Brain microvascular endothelial cell (primary cell): ENCODE data around the gene TNFAIP8L3.

Source experiments
- DNase-seq: peaks from one replicate; pipeline ENCODE4 v3.0.0-alpha.2; 2020
- H3K27ac ChIP-seq: fragments of 250-450 bp; sonication (Bioruptor Pico); 2 replicates; pipeline ENCODE4 v1.5.1; 2020; ENCODE audit warnings: mild to moderate bottlenecking, moderate library complexity
- H3K27me3 ChIP-seq: fragments of 250-450 bp; sonication (Bioruptor Pico); replicated peaks from 2 replicates; pipeline ENCODE4 v1.5.1; 2020; ENCODE audit warnings: mild to moderate bottlenecking
- H3K36me3 ChIP-seq: fragments of 250-450 bp; sonication (Bioruptor Pico); replicated peaks from 2 replicates; pipeline ENCODE4 v1.5.1; 2020; ENCODE audit warnings: mild to moderate bottlenecking
- H3K4me3 ChIP-seq: 2 replicates; pipeline ENCODE4 v1.5.1; 2011; ENCODE audit warnings: low read depth, mild to moderate bottlenecking, control low read depth, low read length, moderate library complexity
- in situ Hi-C: cut with HindIII; loops from 2 replicates; pipeline ENCODE4 v1.10.0; 2017; ENCODE audit warnings: low sequenced_read_pairs, low pct_ligation_motif_present
- TF ChIP-seq, protein P1 (sequence below): IDR thresholded peaks from 2 replicates; pipeline ENCODE4 v1.5.1; 2011; ENCODE audit warnings: low read depth, mild to moderate bottlenecking, moderate library complexity, low read length, control low read depth, inconsistent platforms; ENCODE audit errors: missing control alignments

The TNFAIP8L3 gene

DNA sequence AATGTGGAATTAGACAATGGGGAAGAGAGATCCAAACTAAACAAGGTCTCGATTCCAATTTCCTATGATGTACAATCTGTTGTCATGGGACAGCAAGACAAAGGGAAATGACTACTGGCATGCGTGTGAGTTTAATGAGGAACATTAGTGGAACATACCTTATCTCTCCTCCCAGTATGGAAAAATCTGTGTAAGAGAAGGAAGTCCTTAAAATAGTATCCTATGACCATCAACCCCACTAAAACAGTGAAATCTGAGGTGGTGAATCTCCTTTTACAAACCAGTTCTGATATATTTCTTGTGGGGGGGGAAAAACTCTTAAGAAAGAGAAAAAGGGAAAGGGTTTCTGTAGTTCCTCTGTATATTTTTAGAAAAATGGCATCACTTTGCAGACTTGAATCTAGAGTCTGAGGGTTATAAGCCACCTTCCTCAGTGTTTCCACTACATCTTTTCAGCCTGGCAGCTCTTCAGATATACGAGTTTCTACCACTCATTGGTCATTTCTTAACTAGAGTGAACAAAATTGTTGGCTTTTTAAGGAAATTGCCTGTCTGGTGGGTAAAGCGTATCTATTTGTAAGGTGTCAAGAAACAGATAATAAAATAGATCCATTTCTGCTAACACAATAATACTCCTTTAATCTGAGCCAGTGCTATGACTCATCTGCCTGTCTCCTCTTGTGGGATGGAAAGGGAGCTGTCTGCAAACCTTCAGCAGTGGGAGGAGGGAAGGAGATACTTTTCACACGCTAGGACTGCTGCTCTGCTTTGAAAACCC, 3.0 kb upstream of the TNFAIP8L3 start:
- no peak overlapping the region for H3K4me3 ChIP-seq
- DNase-seq: peak; percentile 71
- in situ Hi-C loops: no loop called here
- H3K27ac ChIP-seq: no peak overlapping the region
- TF ChIP-seq, protein P1, sequence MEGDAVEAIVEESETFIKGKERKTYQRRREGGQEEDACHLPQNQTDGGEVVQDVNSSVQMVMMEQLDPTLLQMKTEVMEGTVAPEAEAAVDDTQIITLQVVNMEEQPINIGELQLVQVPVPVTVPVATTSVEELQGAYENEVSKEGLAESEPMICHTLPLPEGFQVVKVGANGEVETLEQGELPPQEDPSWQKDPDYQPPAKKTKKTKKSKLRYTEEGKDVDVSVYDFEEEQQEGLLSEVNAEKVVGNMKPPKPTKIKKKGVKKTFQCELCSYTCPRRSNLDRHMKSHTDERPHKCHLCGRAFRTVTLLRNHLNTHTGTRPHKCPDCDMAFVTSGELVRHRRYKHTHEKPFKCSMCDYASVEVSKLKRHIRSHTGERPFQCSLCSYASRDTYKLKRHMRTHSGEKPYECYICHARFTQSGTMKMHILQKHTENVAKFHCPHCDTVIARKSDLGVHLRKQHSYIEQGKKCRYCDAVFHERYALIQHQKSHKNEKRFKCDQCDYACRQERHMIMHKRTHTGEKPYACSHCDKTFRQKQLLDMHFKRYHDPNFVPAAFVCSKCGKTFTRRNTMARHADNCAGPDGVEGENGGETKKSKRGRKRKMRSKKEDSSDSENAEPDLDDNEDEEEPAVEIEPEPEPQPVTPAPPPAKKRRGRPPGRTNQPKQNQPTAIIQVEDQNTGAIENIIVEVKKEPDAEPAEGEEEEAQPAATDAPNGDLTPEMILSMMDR: no peak
- H3K36me3 ChIP-seq: no peaks in the 10 kb centered on the region
- peaks cover 5% of the 10 kb centered on the region for H3K27me3 ChIP-seq

DNA sequence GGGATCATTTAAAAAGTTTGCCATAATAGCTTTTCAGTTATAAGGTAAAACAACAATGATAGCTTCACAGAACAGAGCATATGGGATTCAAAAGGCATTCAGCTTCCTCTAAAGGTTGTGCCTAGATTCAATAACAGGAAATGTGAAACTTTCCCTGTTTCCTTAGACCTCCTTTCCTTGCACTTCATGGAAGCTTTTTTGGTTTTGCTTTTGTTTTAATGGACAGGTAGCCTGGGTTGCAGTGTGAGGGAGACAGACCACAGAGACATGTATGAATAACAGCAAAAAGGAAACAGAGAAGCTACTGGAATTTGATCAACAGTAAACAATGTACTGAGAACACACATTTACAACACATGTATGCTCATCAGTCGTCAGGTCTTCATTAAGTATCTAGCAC, 2.3 kb upstream of the TNFAIP8L3 start:
- TF ChIP-seq, protein P1: no peak
- DNase-seq: no peak
- in situ Hi-C loops: no loop called here
- Histone ChIP-seq H3K27me3 (peaks cover 5% of the 10 kb centered on the region), H3K4me3 (no peak overlapping the region), H3K36me3 (no peaks in the 10 kb centered on the region), H3K27ac (no peak overlapping the region)

DNA sequence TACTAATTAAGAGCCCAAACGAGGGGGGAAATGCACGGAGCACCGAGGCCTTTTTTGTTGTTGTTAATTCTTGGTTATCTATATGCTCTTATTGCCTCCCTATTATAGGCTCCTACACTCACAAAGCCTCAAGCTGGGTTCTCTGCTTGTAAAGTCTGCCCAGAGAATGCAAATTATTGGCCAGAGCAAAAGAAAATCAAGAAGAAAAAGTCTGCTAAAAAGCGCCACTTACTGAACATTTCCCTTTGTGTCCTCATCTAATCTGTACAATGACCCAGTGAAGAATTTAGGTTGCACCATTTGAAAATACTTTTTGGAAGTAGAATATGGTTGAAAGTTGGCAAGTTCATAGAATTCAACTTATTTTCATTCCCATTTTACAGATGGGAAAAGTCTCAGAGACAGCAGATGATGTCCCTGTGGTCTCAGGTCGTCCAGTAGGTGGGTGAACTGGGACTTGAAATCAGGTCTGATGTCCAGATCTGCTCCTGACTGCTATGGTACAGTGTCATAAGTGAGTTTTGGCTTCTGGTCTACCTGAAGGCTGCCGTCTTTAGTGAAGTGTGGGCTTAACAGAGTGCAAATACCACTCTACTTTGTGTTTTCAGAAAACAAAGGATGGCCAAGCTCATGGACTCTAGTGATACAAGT, 1.1 kb upstream of the TNFAIP8L3 start:
- peaks cover 5% of the 10 kb centered on the region for H3K27me3 ChIP-seq
- no peak for DNase-seq
- in situ Hi-C loops: no loop called here
- H3K27ac ChIP-seq: no peak overlapping the region
- no peaks in the 10 kb centered on the region for H3K36me3 ChIP-seq
- no peak overlapping the region for H3K4me3 ChIP-seq
- TF ChIP-seq, protein P1: no peak

DNA sequence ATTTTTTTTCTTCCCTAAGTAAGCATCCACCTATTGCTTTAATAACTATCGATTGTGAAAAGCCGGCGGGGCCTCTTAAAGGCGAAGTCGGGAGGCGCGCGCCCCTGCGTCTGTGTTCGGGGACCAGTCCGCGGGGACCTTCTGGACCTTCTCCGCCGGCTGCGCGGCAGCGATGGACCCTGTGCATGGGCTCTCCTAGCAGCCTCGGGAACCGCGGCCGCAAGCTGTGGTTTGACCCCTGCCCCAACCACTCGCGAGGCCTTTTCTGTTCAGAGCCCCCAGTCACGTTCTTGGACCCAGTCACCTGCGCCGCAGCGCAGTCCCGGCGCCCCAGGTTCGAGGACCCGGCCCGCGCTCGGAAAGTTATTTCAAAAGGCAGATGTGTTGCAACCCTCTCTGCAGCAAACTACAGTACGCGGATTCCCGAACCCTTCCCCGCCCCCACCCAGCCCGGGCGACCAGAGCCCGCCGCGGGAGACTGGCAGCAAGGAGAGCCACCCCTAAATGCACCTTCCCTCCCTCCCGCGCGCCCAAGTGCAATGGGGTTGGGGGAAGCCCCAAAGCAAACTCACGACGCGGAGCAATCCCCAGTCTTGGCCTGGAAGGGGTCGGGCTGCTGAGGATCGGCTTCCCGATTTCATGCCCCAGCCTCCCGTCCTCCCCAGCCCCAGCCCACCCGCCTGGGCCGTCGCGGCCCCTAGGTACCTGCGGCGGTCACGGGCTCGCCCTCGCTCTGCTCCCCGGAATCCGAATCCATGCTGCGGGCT, 684 bp downstream of the TNFAIP8L3 start:
- peaks cover 5% of the 10 kb centered on the region for H3K27me3 ChIP-seq
- TF ChIP-seq, protein P1: no peak
- peak overlapping the region; percentile 59 for H3K4me3 ChIP-seq

DNA sequence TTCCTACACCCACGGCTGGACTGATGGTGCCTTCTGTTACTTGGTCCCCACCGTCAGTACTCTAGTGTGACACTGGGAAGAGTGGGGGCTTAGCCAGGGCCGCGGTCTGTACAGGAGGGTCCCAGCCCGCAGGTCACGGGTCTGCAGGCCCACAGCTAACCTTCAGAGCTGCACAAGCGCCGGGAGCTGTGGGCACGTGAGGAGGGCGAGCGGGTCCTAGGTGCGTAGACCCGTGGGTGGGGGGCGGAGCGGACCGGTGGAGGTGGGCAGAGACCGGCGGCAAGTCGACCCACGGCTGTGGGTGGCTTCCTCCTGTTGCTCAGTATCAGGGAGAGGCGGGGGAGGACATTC, 1.2 kb downstream of the TNFAIP8L3 start:
- in situ Hi-C loops: no loop called here
- Histone ChIP-seq H3K27me3 (peaks cover 5% of the 10 kb centered on the region), H3K27ac (no peak overlapping the region), H3K36me3 (no peaks in the 10 kb centered on the region), H3K4me3 (peak overlapping the region; percentile 59)
- TF ChIP-seq, protein P1: no peak
- DNase-seq: no peak

More for the DNA sequence above, 684 bp downstream of the TNFAIP8L3 start:
- H3K36me3 ChIP-seq: no peaks in the 10 kb centered on the region
- no peak for DNase-seq
- H3K27ac ChIP-seq: no peak overlapping the region
- in situ Hi-C loops: no loop called here
